GM19099 (cell line): ENCODE measurements around the gene SRSF7.

Experiments
- POLR2A ChIP-seq: IDR thresholded peaks from 3 replicates; pipeline ENCODE4 v1.6.1; 2011; ENCODE audit warnings: low read depth; ENCODE audit not compliant: insufficient read length; ENCODE audit errors: extremely low read depth

SRSF7 gene

GRCh38 chr2:38713338-38713737 lies 37.8 kb downstream of the SRSF7 start:
- no peak for TF ChIP-seq POLR2A

DNA sequence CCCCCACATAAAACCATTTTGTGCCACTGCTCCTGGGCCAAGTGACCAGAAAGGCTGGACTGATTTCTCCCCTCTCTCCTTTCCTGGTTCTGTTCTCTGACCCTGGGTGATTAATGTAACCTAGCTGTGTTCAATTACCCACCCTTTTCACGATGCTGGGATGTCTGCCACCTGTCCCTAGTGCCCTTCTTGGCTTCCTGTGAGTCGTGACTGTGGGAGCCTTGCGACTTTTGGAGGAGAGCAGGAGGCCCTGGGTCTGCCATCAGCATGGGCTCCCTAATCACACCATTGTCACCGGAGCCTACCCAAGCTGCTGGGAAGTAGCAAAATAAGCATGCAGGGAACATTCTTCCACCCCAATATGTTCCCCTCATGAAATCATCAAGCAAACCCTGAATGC lies 38.3 kb downstream of the SRSF7 start:
- TF ChIP-seq POLR2A: no peak

GRCh38 chr2:38712413-38712812 lies 38.7 kb downstream of the SRSF7 start:
- no peak for TF ChIP-seq POLR2A

DNA sequence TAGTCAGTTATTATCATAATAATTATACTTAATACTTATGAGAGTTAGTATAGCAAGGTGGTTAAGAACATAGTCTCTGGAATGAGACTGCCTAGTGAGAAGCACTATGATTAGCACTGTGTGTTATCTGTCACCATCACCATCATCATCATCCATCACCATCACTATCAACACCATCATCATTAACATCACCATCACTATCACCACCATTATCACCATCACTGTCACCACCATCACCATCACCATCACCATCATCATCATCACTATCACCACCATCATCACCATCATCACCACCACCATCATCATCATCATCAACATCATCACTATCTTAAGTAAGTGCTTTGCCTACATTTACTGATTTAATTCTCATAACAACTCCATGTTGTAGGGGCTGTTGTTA lies 39.6 kb downstream of the SRSF7 start:
- no peak for TF ChIP-seq POLR2A

DNA sequence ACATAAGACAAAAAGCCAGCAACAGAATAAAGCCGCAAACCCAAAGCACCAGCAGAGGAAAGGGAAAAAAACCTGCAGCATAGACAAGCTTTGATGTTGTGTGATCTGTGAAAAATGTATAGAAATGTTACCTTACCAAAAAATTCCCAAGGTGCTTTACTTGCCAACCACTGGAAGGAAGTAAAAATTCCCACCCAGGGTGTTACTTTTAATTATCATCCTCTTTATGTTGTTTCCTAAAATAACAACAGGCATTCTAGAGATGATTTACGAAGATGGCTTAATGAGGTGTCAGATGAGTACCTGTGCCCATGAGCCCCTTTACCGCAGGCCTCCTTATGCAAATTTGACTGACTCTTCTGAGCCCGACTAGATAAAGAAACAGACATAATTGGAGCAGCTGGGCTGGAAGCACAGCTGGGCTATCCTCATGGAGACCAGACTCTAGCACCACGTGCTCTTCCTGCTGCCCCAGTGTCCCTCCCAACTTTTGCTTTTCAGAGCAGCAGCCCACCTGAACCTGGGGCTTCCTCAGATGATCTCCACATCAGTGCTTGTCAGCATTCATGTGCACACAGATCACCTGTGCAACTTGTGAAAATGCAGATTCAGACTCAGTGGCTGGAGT lies 41.5 kb downstream of the SRSF7 start:
- TF ChIP-seq POLR2A: no peak

GRCh38 chr2:38708900-38709566 lies 42.1 kb downstream of the SRSF7 start:
- TF ChIP-seq POLR2A: no peak

DNA sequence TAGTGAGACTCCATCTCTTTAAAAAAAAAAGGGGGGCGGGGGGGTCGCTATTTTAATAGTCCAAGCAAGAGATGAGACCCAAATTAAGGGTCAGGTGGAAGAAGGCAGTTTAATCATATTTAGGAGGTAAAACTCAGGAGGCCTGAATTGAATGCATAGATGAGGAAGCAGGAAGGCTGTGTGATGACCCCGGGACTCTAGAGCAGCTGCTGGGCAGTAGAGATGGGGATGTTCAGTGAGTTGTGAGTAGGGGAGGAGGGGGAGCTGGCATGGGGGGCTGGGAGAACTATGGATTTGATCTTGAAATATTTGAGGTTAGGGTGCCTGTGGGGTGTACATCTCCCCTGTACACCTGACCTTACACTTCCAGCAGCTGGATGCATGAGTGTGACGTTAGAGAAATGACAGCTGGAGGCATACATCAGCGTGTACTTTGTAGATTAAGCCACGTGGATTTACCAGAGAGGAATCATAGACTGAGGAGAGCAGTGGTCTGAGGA lies 44.3 kb downstream of the SRSF7 start:
- TF ChIP-seq POLR2A: no peak

- TF ChIP-seq POLR2A: no peak
These were observed 46.5 kb downstream of the SRSF7 start for GRCh38 chr2:38704664-38705063.

DNA sequence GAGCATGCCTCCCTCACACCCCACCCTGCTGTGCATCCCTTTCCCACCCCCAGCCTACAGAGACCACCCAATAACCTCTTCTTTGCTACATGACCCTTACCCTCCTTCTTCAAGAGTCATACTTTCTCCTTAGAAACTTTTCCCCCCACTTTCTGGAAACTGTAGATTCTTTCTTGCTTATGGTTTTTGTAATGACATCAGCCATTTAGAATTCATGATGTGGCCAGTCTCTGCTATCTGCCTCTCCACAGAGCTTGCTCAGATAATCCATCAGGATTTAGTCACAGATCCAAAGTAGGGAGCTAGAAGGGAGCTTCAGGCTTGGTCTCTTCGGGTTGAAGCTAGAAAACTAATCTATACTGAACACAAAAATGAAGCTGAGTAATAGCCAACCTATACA lies 48.7 kb downstream of the SRSF7 start:
- TF ChIP-seq POLR2A: no peak

DNA sequence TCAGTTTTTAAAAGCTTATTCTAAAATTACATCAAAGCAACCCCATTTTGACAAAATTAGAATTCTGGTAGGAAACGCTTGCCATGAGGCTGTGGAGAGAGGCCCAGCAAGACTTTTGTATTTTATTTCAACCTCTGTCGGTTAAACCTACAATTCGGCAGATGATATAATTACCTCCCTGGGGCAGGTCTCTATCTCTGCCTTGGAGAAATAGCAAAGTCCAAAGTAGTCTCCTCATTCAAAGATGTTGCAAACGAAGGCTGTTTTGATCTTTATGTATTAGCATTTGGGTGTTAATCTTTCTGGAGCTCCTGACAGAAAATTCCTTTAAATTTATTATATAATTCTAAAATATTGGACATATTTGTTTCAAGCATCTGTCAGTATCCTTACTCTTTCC lies 49.6 kb downstream of the SRSF7 start:
- TF ChIP-seq POLR2A: no peak

GRCh38 chr2:38700881-38701458 lies 50.2 kb downstream of the SRSF7 start:
- no peak for TF ChIP-seq POLR2A

DNA sequence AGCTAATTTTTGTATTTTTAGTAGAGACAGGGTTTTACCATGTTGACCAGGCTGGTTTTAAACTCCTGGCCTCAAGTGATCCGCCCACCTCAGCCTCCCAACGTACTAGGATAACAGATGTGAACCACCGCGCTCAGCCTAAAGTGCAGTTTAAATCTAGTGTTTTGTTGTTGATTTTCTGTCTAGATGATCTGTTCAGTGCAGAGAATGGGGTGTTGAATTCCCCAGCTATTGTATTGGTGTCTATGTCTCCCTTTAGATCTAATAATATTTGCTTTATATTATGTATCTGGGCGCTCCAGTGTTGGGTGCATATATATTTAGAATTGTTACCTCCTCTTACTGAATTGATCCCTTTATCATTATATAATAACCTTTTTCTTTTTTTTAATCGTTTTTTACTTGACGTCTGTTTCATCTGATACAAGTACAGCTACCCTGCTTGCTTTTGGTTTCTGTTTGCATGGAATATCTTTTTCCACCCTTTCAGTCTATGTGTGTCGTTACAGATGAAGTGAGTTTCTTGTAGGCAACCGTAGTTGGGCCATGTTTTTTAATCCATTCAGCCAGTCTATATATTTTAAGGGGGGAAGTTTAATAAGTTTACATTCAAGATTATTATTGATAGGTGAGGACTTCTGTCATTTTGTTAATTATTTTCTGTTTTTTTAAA lies 50.9 kb downstream of the SRSF7 start:
- no peak for TF ChIP-seq POLR2A

- TF ChIP-seq POLR2A: no peak
These were observed 52.6 kb downstream of the SRSF7 start for GRCh38 chr2:38698467-38699003.

DNA sequence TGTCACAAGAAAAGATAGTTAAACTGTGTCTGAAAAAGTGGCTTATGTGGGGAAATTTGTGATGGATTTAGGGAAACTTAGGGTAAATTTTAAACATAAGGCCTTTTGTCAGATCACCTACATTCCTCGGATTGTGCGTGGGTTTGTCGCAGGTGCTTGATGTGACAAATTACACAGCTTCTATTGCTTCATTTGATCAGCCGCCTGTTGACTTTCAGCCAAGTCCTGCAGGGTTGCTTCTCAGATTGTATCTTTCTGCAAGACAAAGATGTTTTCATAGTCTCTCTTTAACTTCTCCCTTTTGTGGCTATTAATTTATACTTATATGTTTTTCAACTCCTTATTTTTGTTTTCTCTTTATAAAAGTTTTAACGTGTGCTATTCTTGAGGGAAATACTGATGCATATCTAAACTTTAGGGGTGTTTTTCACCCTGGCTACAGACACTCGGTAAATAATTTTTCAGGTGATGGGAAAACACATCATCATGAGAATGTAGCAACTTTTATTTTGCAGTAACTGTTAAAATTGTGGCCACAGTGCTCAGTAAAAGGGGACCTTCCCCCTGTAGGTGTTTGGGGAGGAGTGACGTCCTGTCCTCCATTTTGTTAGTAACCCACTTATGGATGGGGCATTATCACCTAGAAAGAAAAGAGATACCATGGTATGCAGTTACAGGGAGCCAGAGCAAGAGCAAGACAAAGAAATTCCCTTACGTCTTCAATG lies 53.9 kb downstream of the SRSF7 start:
- TF ChIP-seq POLR2A: no peak
